ENCODE measurements around the gene LRRC23. TPM values are rescaled to one million over a fixed set of nuclear protein-coding genes. Genes with fewer than 3 reads are reported as not detected.
"Not testable (repeated sequence)": the region's sequence is repeated elsewhere in the genome, so short reads cannot be mapped to it uniquely, and the experiment has no call there.

LRRC23 gene
- polyA plus RNA-seq, 3 donors = 4.9 to 6.8 (median 5.1) TPM

- Histone ChIP-seq H3K79me2 (ENCODE audit: insufficient read depth, low read length) (no peaks in the 10 kb centered on the region), H3K4me2 (replicated peaks; ENCODE audit: extremely low read depth, low read length, poor library complexity, severe bottlenecking) (peak overlapping the region; percentile 94), H2AFZ (ENCODE audit: insufficient read depth, low read depth, low read length, poor library complexity, severe bottlenecking) (peak overlapping the region; percentile 91), H3K4me3 (replicated peaks in 1 of 3; ENCODE audit: low read depth in 2 of 3, low read length in 3 of 3) (peak overlapping the region in 2 of 3 experiments; percentile 77 to 89), H3K9ac (ENCODE audit: insufficient read depth, low read length, poor library complexity, severe bottlenecking) (no peak overlapping the region), H3K27ac (ENCODE audit: low read depth in 1 of 2, low read length in 2 of 2) (peak overlapping the region in 1 of 2 donors; percentile 84), H3K9me3 (replicated peaks in 1 of 2; ENCODE audit: control insufficient read depth in 1 of 2, insufficient read depth in 1 of 2, low read length in 2 of 2) (no peaks in the 10 kb centered on the region), H3K4me1 (ENCODE audit: control insufficient read depth in 1 of 2, insufficient read depth in 2 of 2, low read length in 2 of 2) (peaks cover 12 to 14% of the 10 kb centered on the region in 2 donors), H3K27me3 (ENCODE audit: control insufficient read depth in 2 of 2, insufficient read depth in 2 of 2, low read length in 2 of 2) (no peaks in the 10 kb centered on the region), H4K20me1 (ENCODE audit: insufficient read depth, low read length) (no peaks in the 10 kb centered on the region), H3K36me3 (replicated peaks in 1 of 2; ENCODE audit: control insufficient read depth in 1 of 2, insufficient read depth in 2 of 2, low read length in 2 of 2) (peaks cover 0 to 9% of the 10 kb centered on the region in 2 donors)
- intact Hi-C loops (cut with micrococcal nuclease) = loop anchor here (5.0 to 10.0 kb wide), 2 partner anchors 33 to 51 kb away; partner anchors contain the start of genes CDCA3 (in 1 of the 2), SPSB2 (in 1 of the 2) and USP5 (in 1 of the 2)
- Mint-ChIP-seq H3K27ac (no peak overlapping the region), H3K4me1 (no peaks in the 10 kb centered on the region), H3K9me3 (no peaks in the 10 kb centered on the region), H3K4me3 (no peak overlapping the region), H3K27me3 (ENCODE audit: low read depth in 3 of 3) (peaks cover 0 to 5% (median 0%) of the 10 kb centered on the region in 3 donors), H3K36me3 (peaks cover 3 to 5% of the 10 kb centered on the region in 2 donors)
- TF ChIP-seq CTCF (IDR thresholded peaks at IDR 0.05) = no peak
- 90% methylated on average over 2 of the region's 5 CpGs for WGBS (ENCODE audit: insufficient coverage)
- DNase-seq = no peak
Measured at GRCh38 chr12:6905414-6906040, 905 bp downstream of the LRRC23 start.

GRCh38 chr12:6908141-6908540, 3.5 kb downstream of the LRRC23 start:
- H3K4me2 ChIP-seq (replicated peaks; ENCODE audit: extremely low read depth, low read length, poor library complexity, severe bottlenecking) = not testable (repeated sequence)
- intact Hi-C loops (cut with micrococcal nuclease) = loop anchor here (5.0 to 10.0 kb wide), 2 partner anchors 36 to 53 kb away; partner anchors contain the start of genes CDCA3 (in 1 of the 2), SPSB2 (in 1 of the 2) and USP5 (in 1 of the 2)
- WGBS (ENCODE audit: insufficient coverage) = no CpG with 5 or more reads among the region's 11 CpGs

More at GRCh38 chr12:6908141-6908540, 3.5 kb downstream of the LRRC23 start:
- not testable (repeated sequence) for H3K9me3 Mint-ChIP-seq; H3K36me3 ChIP-seq (replicated peaks in 1 of 2; ENCODE audit: control insufficient read depth in 1 of 2, insufficient read depth in 2 of 2, low read length in 2 of 2); H4K20me1 ChIP-seq (ENCODE audit: insufficient read depth, low read length); H3K4me3 Mint-ChIP-seq; H3K36me3 Mint-ChIP-seq; H3K27ac ChIP-seq (ENCODE audit: low read depth in 1 of 2, low read length in 2 of 2); H3K9me3 ChIP-seq (replicated peaks in 1 of 2; ENCODE audit: control insufficient read depth in 1 of 2, insufficient read depth in 1 of 2, low read length in 2 of 2); H3K9ac ChIP-seq (ENCODE audit: insufficient read depth, low read length, poor library complexity, severe bottlenecking); H3K79me2 ChIP-seq (ENCODE audit: insufficient read depth, low read length); H3K4me3 ChIP-seq (replicated peaks in 1 of 3; ENCODE audit: low read depth in 2 of 3, low read length in 3 of 3); DNase-seq; H2AFZ ChIP-seq (ENCODE audit: insufficient read depth, low read depth, low read length, poor library complexity, severe bottlenecking); H3K4me1 Mint-ChIP-seq
- Histone ChIP-seq H3K27me3 (ENCODE audit: control insufficient read depth in 2 of 2, insufficient read depth in 2 of 2, low read length in 2 of 2) (peaks cover 9 to 21% of the 10 kb centered on the region in 2 donors), H3K4me1 (ENCODE audit: control insufficient read depth in 1 of 2, insufficient read depth in 2 of 2, low read length in 2 of 2) (peaks cover 12 to 13% of the 10 kb centered on the region in 2 donors)
- Mint-ChIP-seq H3K27ac (peak overlapping the region in 1 of 7 donors; percentile 20), H3K27me3 (ENCODE audit: low read depth in 3 of 3) (peaks cover 15 to 28% (median 19%) of the 10 kb centered on the region in 3 donors)

Measured in CD14-positive monocyte (primary cell).